Esophagus squamous epithelium (tissue), 4 donors: ENCODE results near the gene TCP11.

ENCODE experiments used
- CTCF ChIP-seq, 6 experiments: fragments of 450-650 bp in 4 of 6; fragments of 200-600 bp in 2 of 6; sonication (generic) in 2 of 6; IDR thresholded peaks; one replicate each; pipeline ENCODE4 v1.5.1; 2016 to 2019; ENCODE audit warnings: antibody characterized with exemption in 6 of 6, mild to moderate bottlenecking in 4 of 6, moderate library complexity in 4 of 6
- POLR2A ChIP-seq, 4 donors: fragments of 450-650 bp; IDR thresholded peaks; one replicate each; pipeline ENCODE4 v1.6.1; 2017; ENCODE audit warnings: antibody characterized with exemption in 4 of 4, mild to moderate bottlenecking in 4 of 4, moderate library complexity in 3 of 4

DNA sequence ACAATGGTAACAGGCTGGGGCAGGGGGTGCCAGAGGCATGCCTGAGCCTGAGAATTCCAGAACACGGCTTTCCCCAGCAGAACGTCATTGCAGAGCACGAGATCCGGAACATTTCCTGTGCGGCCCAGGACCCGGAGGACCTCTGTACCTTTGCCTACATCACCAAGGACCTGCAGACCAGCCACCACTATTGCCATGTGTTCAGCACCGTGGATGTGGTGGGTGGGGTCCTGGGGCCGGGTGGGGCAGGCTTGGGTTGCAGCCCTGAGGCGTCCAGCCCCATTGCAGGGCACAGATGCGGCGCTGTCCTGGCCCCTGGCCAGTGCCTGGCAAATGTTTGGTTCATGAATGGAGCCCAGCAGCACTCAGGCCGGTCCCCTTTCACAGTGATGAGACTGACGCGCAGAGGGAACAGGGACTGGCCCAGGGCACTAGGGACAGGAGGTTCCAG lies 57.1 kb downstream of the TCP11 start:
- TF ChIP-seq CTCF (IDR thresholded peaks at IDR 0.05) (no peak), POLR2A (IDR thresholded peaks at IDR 0.05) (no peak)
